Measurements from ENCODE around the gene STUB1. TPM values are rescaled to one million over a fixed set of nuclear protein-coding genes. Genes with fewer than 3 reads are reported as not detected.

Gene STUB1
- total RNA-seq, 4 donors from 2014 or later, result 155 to 215 (median 178) TPM

GRCh38 chr16:708959-709358 is 28.7 kb downstream of the STUB1 start:
- Histone ChIP-seq H3K27ac (replicated peaks in 1 of 4) (no peak overlapping the region), H3K4me1 (peaks cover 9 to 46% (median 39%) of the 10 kb centered on the region in 4 donors), H3K9me3 (no peaks in the 10 kb centered on the region), H3K36me3 (no peaks in the 10 kb centered on the region), H3K27me3 (peaks cover 0 to 88% (median 66%) of the 10 kb centered on the region in 4 donors), H3K4me3 (no peak overlapping the region)
- TF ChIP-seq CTCF (IDR thresholded peaks at IDR 0.05), result no peak
- no peak for TF ChIP-seq EP300 (IDR thresholded peaks at IDR 0.05)
- no peak for TF ChIP-seq POLR2AphosphoS5 (IDR thresholded peaks at IDR 0.05)
- no peak for TF ChIP-seq POLR2A (IDR thresholded peaks at IDR 0.05; ENCODE audit: low read depth)
- DNase-seq (ENCODE audit: extremely low spot score), result no peak
- 86% methylated on average over 2 of the region's 4 CpGs for WGBS
- intact Hi-C loops (cut with DNase I), result no loop called here

- Histone ChIP-seq H3K4me1 (peaks cover 15 to 54% (median 46%) of the 10 kb centered on the region in 4 donors), H3K9me3 (no peaks in the 10 kb centered on the region), H3K36me3 (no peaks in the 10 kb centered on the region), H3K27me3 (peaks cover 0 to 82% (median 58%) of the 10 kb centered on the region in 4 donors), H3K4me3 (no peak overlapping the region), H3K27ac (replicated peaks in 1 of 4) (no peak overlapping the region)
- DNase-seq (ENCODE audit: extremely low spot score), result no peak
- 43% methylated on average over 12 of the region's 30 CpGs for WGBS
- no peak for TF ChIP-seq CTCF (IDR thresholded peaks at IDR 0.05)
- TF ChIP-seq EP300 (IDR thresholded peaks at IDR 0.05), result no peak
- no peak for TF ChIP-seq POLR2AphosphoS5 (IDR thresholded peaks at IDR 0.05)
- TF ChIP-seq POLR2A (IDR thresholded peaks at IDR 0.05; ENCODE audit: low read depth), result no peak
- intact Hi-C loops (cut with DNase I), result loop anchor here (2.0 kb wide), 1 partner anchor 33 kb away; no protein-coding TSS in a partner anchor
Measured at GRCh38 chr16:709566-710499, 29.6 kb downstream of the STUB1 start.

GRCh38 chr16:710500-711075 is 30.4 kb downstream of the STUB1 start:
- no peak overlapping the region for H3K27ac ChIP-seq (replicated peaks in 1 of 4)
- TF ChIP-seq CTCF (IDR thresholded peaks at IDR 0.05), result no peak
- no peak for TF ChIP-seq EP300 (IDR thresholded peaks at IDR 0.05)
- no peak for TF ChIP-seq POLR2A (IDR thresholded peaks at IDR 0.05; ENCODE audit: low read depth)
- TF ChIP-seq POLR2AphosphoS5 (IDR thresholded peaks at IDR 0.05), result no peak
- no peak for DNase-seq (ENCODE audit: extremely low spot score)
- H3K27me3 ChIP-seq, result peaks cover 0 to 75% (median 53%) of the 10 kb centered on the region in 4 donors
- no peaks in the 10 kb centered on the region for H3K9me3 ChIP-seq
- intact Hi-C loops (cut with DNase I), result loop anchor here (1.0 to 2.0 kb wide), 2 partner anchors 32 to 75 kb away; no protein-coding TSS in a partner anchor
- 75% methylated on average over 12 of the region's 21 CpGs for WGBS
- H3K36me3 ChIP-seq, result no peaks in the 10 kb centered on the region
- peaks cover 15 to 54% (median 44%) of the 10 kb centered on the region in 4 donors for H3K4me1 ChIP-seq
- no peak overlapping the region for H3K4me3 ChIP-seq

GRCh38 chr16:711084-711483 is 30.9 kb downstream of the STUB1 start:
- intact Hi-C loops (cut with DNase I), result loop anchor here (1.0 to 2.0 kb wide), 2 partner anchors 32 to 74 kb away; no protein-coding TSS in a partner anchor
- TF ChIP-seq EP300 (IDR thresholded peaks at IDR 0.05) (no peak), CTCF (IDR thresholded peaks at IDR 0.05) (no peak), POLR2AphosphoS5 (IDR thresholded peaks at IDR 0.05) (no peak), POLR2A (IDR thresholded peaks at IDR 0.05; ENCODE audit: low read depth) (no peak)
- no peaks in the 10 kb centered on the region for H3K9me3 ChIP-seq
- DNase-seq (ENCODE audit: extremely low spot score), result no peak
- H3K27ac ChIP-seq (replicated peaks in 1 of 4), result no peak overlapping the region
- 74% methylated on average over 10 of the region's 12 CpGs for WGBS
- H3K27me3 ChIP-seq, result peaks cover 0 to 71% (median 51%) of the 10 kb centered on the region in 4 donors
- no peaks in the 10 kb centered on the region for H3K36me3 ChIP-seq
- H3K4me3 ChIP-seq, result no peak overlapping the region
- H3K4me1 ChIP-seq, result peaks cover 17 to 56% (median 45%) of the 10 kb centered on the region in 4 donors
